Measurements from ENCODE around the gene DUS2.
"Not testable (repeated sequence)": the region's sequence is repeated elsewhere in the genome, so short reads cannot be mapped to it uniquely, and the experiment has no call there.

The DUS2 gene

GRCh38 chr16:68015681-68016080 lies 7.4 kb upstream of the DUS2 start, which contains the start of gene DPEP2NB:
DPEP2NB (minus strand) TSS chr16:68015911; CDS start chr16:68015770, 141 bp downstream.
- H3K27me3 ChIP-seq (ENCODE audit: control insufficient read depth in 2 of 2, insufficient read depth in 2 of 2, low read length in 2 of 2), result no peaks in the 10 kb centered on the region
- H3K9ac ChIP-seq (ENCODE audit: low read depth in 1 of 2, low read length in 2 of 2), result no peak within 1 kb of the TSS
- H3K4me3 ChIP-seq (ENCODE audit: low read length in 2 of 2), result no peak within 1 kb of the TSS
- no peak within 1 kb of the TSS for H3K27ac ChIP-seq (ENCODE audit: low read depth in 2 of 2, low read length in 2 of 2)
- no peaks in the 10 kb centered on the region for H3K36me3 ChIP-seq (ENCODE audit: control insufficient read depth in 2 of 2, insufficient read depth in 2 of 2, low read length in 2 of 2)
- H3K9me3 ChIP-seq (ENCODE audit: control insufficient read depth in 2 of 2, low read length in 2 of 2), result no peaks in the 10 kb centered on the region
- no peaks in the 10 kb centered on the region for H3K4me1 ChIP-seq (ENCODE audit: control insufficient read depth in 2 of 2, insufficient read depth in 2 of 2, low read length in 2 of 2)

GRCh38 chr16:68019167-68019680 lies 3.9 kb upstream of the DUS2 start:
- H3K9me3 ChIP-seq (ENCODE audit: control insufficient read depth in 2 of 2, low read length in 2 of 2), result no peaks in the 10 kb centered on the region
- no peak overlapping the region for H3K27ac ChIP-seq (ENCODE audit: low read depth in 2 of 2, low read length in 2 of 2)
- peaks cover 15 to 16% of the 10 kb centered on the region in 2 donors for H3K4me1 ChIP-seq (ENCODE audit: control insufficient read depth in 2 of 2, insufficient read depth in 2 of 2, low read length in 2 of 2)
- H3K9ac ChIP-seq (ENCODE audit: low read depth in 1 of 2, low read length in 2 of 2), result no peak overlapping the region
- no peaks in the 10 kb centered on the region for H3K27me3 ChIP-seq (ENCODE audit: control insufficient read depth in 2 of 2, insufficient read depth in 2 of 2, low read length in 2 of 2)
- no peak overlapping the region for H3K4me3 ChIP-seq (ENCODE audit: low read length in 2 of 2)
- H3K36me3 ChIP-seq (ENCODE audit: control insufficient read depth in 2 of 2, insufficient read depth in 2 of 2, low read length in 2 of 2), result peaks cover 0 to 7% of the 10 kb centered on the region in 2 donors

- no peaks in the 10 kb centered on the region for H3K27me3 ChIP-seq (ENCODE audit: control insufficient read depth in 2 of 2, insufficient read depth in 2 of 2, low read length in 2 of 2)
- H3K36me3 ChIP-seq (ENCODE audit: control insufficient read depth in 2 of 2, insufficient read depth in 2 of 2, low read length in 2 of 2), result peaks cover 0 to 11% of the 10 kb centered on the region in 2 donors
- H3K4me3 ChIP-seq (ENCODE audit: low read length in 2 of 2), result peak overlapping the region in 1 of 2 donors; percentile 99
- no peak overlapping the region for H3K27ac ChIP-seq (ENCODE audit: low read depth in 2 of 2, low read length in 2 of 2)
- H3K4me1 ChIP-seq (ENCODE audit: control insufficient read depth in 2 of 2, insufficient read depth in 2 of 2, low read length in 2 of 2), result peaks cover 15 to 16% of the 10 kb centered on the region in 2 donors
- no peak overlapping the region for H3K9ac ChIP-seq (ENCODE audit: low read depth in 1 of 2, low read length in 2 of 2)
- no peaks in the 10 kb centered on the region for H3K9me3 ChIP-seq (ENCODE audit: control insufficient read depth in 2 of 2, low read length in 2 of 2)
Measured at GRCh38 chr16:68021490-68021889, 1.6 kb upstream of the DUS2 start.

DNA sequence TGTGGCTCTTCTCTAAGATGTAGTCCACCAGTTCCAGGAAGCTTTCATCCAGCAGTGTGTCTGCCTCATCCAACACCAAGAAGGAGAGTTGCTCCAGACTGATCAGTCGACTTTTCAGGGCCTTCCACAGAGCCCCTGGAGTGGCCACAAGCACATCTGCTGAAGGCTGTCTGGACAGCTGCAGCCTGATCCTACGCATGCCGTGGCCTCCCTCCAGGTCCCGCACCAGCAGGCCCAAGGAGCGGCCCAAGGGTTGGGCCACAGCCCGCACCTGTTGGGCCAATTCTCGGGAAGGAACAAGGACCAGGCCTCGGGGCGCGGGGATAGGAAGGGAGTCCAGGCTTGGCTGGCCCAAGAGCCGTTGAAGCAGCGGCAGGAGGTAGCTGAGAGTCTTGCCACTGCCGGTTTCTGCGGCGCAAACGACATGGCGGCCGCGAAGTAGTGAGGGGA lies 781 bp upstream of the DUS2 start:
- peak overlapping the region; percentile 87 to 96 for H3K9ac ChIP-seq (ENCODE audit: low read depth in 1 of 2, low read length in 2 of 2)
- H3K9me3 ChIP-seq (ENCODE audit: control insufficient read depth in 2 of 2, low read length in 2 of 2), result no peaks in the 10 kb centered on the region
- peak overlapping the region; percentile 89 to 99 for H3K4me3 ChIP-seq (ENCODE audit: low read length in 2 of 2)
- peak overlapping the region in 1 of 2 donors; percentile 83 for H3K27ac ChIP-seq (ENCODE audit: low read depth in 2 of 2, low read length in 2 of 2)
- peaks cover 15 to 16% of the 10 kb centered on the region in 2 donors for H3K4me1 ChIP-seq (ENCODE audit: control insufficient read depth in 2 of 2, insufficient read depth in 2 of 2, low read length in 2 of 2)
- peaks cover 2 to 15% of the 10 kb centered on the region in 2 donors for H3K36me3 ChIP-seq (ENCODE audit: control insufficient read depth in 2 of 2, insufficient read depth in 2 of 2, low read length in 2 of 2)
- H3K27me3 ChIP-seq (ENCODE audit: control insufficient read depth in 2 of 2, insufficient read depth in 2 of 2, low read length in 2 of 2), result no peaks in the 10 kb centered on the region

- H3K9me3 ChIP-seq (ENCODE audit: control insufficient read depth in 2 of 2, low read length in 2 of 2), result no peaks in the 10 kb centered on the region
- H3K27me3 ChIP-seq (ENCODE audit: control insufficient read depth in 2 of 2, insufficient read depth in 2 of 2, low read length in 2 of 2), result no peaks in the 10 kb centered on the region
- no peak overlapping the region for H3K9ac ChIP-seq (ENCODE audit: low read depth in 1 of 2, low read length in 2 of 2)
- peaks cover 0 to under 1% of the 10 kb centered on the region in 2 donors for H3K4me1 ChIP-seq (ENCODE audit: control insufficient read depth in 2 of 2, insufficient read depth in 2 of 2, low read length in 2 of 2)
- peaks cover 2 to 10% of the 10 kb centered on the region in 2 donors for H3K36me3 ChIP-seq (ENCODE audit: control insufficient read depth in 2 of 2, insufficient read depth in 2 of 2, low read length in 2 of 2)
- H3K27ac ChIP-seq (ENCODE audit: low read depth in 2 of 2, low read length in 2 of 2), result no peak overlapping the region
- no peak overlapping the region for H3K4me3 ChIP-seq (ENCODE audit: low read length in 2 of 2)
Measured at GRCh38 chr16:68028996-68029395, 5.9 kb downstream of the DUS2 start.

DNA sequence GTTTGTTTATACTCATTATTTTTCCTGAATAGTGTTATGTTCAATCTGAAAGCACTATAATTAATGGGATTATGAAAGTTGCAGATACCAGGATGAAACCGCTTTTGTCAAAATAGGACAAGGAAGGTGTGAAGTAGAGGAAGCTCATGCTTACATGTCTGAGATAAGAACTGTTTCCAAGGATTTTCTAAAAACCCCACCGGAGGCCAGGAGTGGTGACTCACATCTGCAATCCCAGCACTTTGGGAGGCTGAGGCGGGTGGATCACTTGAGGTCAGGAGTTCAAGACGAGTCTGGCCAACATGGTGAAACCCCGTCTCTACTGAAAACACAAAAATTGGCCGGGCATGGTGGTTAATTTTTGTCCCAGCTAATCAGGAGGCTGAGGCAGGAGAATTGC lies 7.0 kb downstream of the DUS2 start:
- H3K36me3 ChIP-seq (ENCODE audit: control insufficient read depth in 2 of 2, insufficient read depth in 2 of 2, low read length in 2 of 2), result peaks cover 2 to 10% of the 10 kb centered on the region in 2 donors
- not testable (repeated sequence) for H3K9ac ChIP-seq (ENCODE audit: low read depth in 1 of 2, low read length in 2 of 2); H3K4me3 ChIP-seq (ENCODE audit: low read length in 2 of 2); H3K27me3 ChIP-seq (ENCODE audit: control insufficient read depth in 2 of 2, insufficient read depth in 2 of 2, low read length in 2 of 2); H3K9me3 ChIP-seq (ENCODE audit: control insufficient read depth in 2 of 2, low read length in 2 of 2); H3K27ac ChIP-seq (ENCODE audit: low read depth in 2 of 2, low read length in 2 of 2); H3K4me1 ChIP-seq (ENCODE audit: control insufficient read depth in 2 of 2, insufficient read depth in 2 of 2, low read length in 2 of 2)

GRCh38 chr16:68031951-68032350 lies 8.9 kb downstream of the DUS2 start:
- Histone ChIP-seq H3K9me3 (ENCODE audit: control insufficient read depth in 2 of 2, low read length in 2 of 2) (no peaks in the 10 kb centered on the region), H3K27ac (ENCODE audit: low read depth in 2 of 2, low read length in 2 of 2) (peak overlapping the region; percentile 30 to 49), H3K4me1 (ENCODE audit: control insufficient read depth in 2 of 2, insufficient read depth in 2 of 2, low read length in 2 of 2) (no peaks in the 10 kb centered on the region), H3K4me3 (ENCODE audit: low read length in 2 of 2) (no peak overlapping the region), H3K27me3 (ENCODE audit: control insufficient read depth in 2 of 2, insufficient read depth in 2 of 2, low read length in 2 of 2) (no peaks in the 10 kb centered on the region), H3K36me3 (ENCODE audit: control insufficient read depth in 2 of 2, insufficient read depth in 2 of 2, low read length in 2 of 2) (peaks cover under 1 to 4% of the 10 kb centered on the region in 2 donors), H3K9ac (ENCODE audit: low read depth in 1 of 2, low read length in 2 of 2) (no peak overlapping the region)

DNA sequence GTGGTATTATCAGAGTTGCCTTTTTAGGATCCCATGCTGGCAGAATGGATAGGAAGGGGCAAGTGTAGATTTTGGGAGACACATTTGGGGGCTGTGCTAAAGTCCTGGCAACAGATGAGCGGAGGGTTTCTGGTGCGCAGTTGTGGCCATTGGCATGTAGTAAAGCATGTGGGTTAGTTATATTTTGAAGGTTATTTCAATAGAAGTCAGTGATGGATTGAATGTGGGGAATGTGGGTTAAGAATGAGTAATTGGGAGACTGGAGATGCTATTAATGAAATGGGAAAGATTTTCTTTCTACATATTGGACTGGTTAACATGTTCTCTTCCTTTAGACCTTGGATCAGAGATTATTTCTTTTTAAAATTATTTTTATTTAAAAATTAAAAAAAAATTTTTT lies 10.0 kb downstream of the DUS2 start:
- no peak overlapping the region for H3K4me3 ChIP-seq (ENCODE audit: low read length in 2 of 2)
- H3K9me3 ChIP-seq (ENCODE audit: control insufficient read depth in 2 of 2, low read length in 2 of 2), result no peaks in the 10 kb centered on the region
- no peaks in the 10 kb centered on the region for H3K4me1 ChIP-seq (ENCODE audit: control insufficient read depth in 2 of 2, insufficient read depth in 2 of 2, low read length in 2 of 2)
- H3K9ac ChIP-seq (ENCODE audit: low read depth in 1 of 2, low read length in 2 of 2), result no peak overlapping the region
- no peaks in the 10 kb centered on the region for H3K27me3 ChIP-seq (ENCODE audit: control insufficient read depth in 2 of 2, insufficient read depth in 2 of 2, low read length in 2 of 2)
- H3K27ac ChIP-seq (ENCODE audit: low read depth in 2 of 2, low read length in 2 of 2), result no peak overlapping the region
- H3K36me3 ChIP-seq (ENCODE audit: control insufficient read depth in 2 of 2, insufficient read depth in 2 of 2, low read length in 2 of 2), result peaks cover 0 to 5% of the 10 kb centered on the region in 2 donors

GRCh38 chr16:68035227-68035626 lies 12.1 kb downstream of the DUS2 start:
- no peak overlapping the region for H3K9ac ChIP-seq (ENCODE audit: low read depth in 1 of 2, low read length in 2 of 2)
- H3K27me3 ChIP-seq (ENCODE audit: control insufficient read depth in 2 of 2, insufficient read depth in 2 of 2, low read length in 2 of 2), result no peaks in the 10 kb centered on the region
- H3K27ac ChIP-seq (ENCODE audit: low read depth in 2 of 2, low read length in 2 of 2), result no peak overlapping the region
- no peak overlapping the region for H3K4me3 ChIP-seq (ENCODE audit: low read length in 2 of 2)
- no peaks in the 10 kb centered on the region for H3K9me3 ChIP-seq (ENCODE audit: control insufficient read depth in 2 of 2, low read length in 2 of 2)
- peaks cover 0 to 6% of the 10 kb centered on the region in 2 donors for H3K36me3 ChIP-seq (ENCODE audit: control insufficient read depth in 2 of 2, insufficient read depth in 2 of 2, low read length in 2 of 2)
- H3K4me1 ChIP-seq (ENCODE audit: control insufficient read depth in 2 of 2, insufficient read depth in 2 of 2, low read length in 2 of 2), result no peaks in the 10 kb centered on the region

- Histone ChIP-seq H3K27ac (ENCODE audit: low read depth in 2 of 2, low read length in 2 of 2) (peak overlapping the region in 1 of 2 donors; percentile 52), H3K27me3 (ENCODE audit: control insufficient read depth in 2 of 2, insufficient read depth in 2 of 2, low read length in 2 of 2) (no peaks in the 10 kb centered on the region), H3K4me1 (ENCODE audit: control insufficient read depth in 2 of 2, insufficient read depth in 2 of 2, low read length in 2 of 2) (peaks cover 2% of the 10 kb centered on the region in 2 donors), H3K9ac (ENCODE audit: low read depth in 1 of 2, low read length in 2 of 2) (peak overlapping the region in 1 of 2 donors; percentile 41), H3K36me3 (ENCODE audit: control insufficient read depth in 2 of 2, insufficient read depth in 2 of 2, low read length in 2 of 2) (peaks cover 4 to 6% of the 10 kb centered on the region in 2 donors), H3K4me3 (ENCODE audit: low read length in 2 of 2) (peak overlapping the region in 1 of 2 donors; percentile 55), H3K9me3 (ENCODE audit: control insufficient read depth in 2 of 2, low read length in 2 of 2) (no peaks in the 10 kb centered on the region)
Measured at GRCh38 chr16:68037841-68038597, 14.9 kb downstream of the DUS2 start.
